Activated CD4-positive, alpha-beta T cell treated with anti-CD3 and anti-CD28 coated beads, Interleukin-2, amount 10 ng/mL, durations not matched to agents 24 days and 14 days (primary cell): ENCODE measurements around the gene SLC2A11. TPM values are rescaled to one million over a fixed set of nuclear protein-coding genes. Genes with fewer than 3 reads are reported as not detected.
"Not testable (repeated sequence)": the region's sequence is repeated elsewhere in the genome, so short reads cannot be mapped to it uniquely, and the experiment has no call there.

Source experiments
- DNase-seq: peaks from one replicate; pipeline ENCODE4 v3.0.0; 2022
- H3K27ac Mint-ChIP-seq: one replicate; pipeline ENCODE4 v1.8.0; 2022; ENCODE audit warnings: mild to moderate bottlenecking, mixed read lengths
- H3K27me3 Mint-ChIP-seq: one replicate; pipeline ENCODE4 v1.8.0; 2022; ENCODE audit warnings: mixed read lengths
- H3K36me3 Mint-ChIP-seq: one replicate; pipeline ENCODE4 v1.8.0; 2022; ENCODE audit warnings: low read depth, mild to moderate bottlenecking, mixed read lengths
- H3K4me1 Mint-ChIP-seq: one replicate; pipeline ENCODE4 v1.8.0; 2021; ENCODE audit warnings: mixed read lengths
- H3K4me3 Mint-ChIP-seq: one replicate; pipeline ENCODE4 v1.8.0; 2022; ENCODE audit warnings: mild to moderate bottlenecking, moderate library complexity, mixed read lengths
- H3K9me3 Mint-ChIP-seq: one replicate; pipeline ENCODE4 v1.8.0; 2021; ENCODE audit warnings: mixed read lengths
- intact Hi-C: fragments of 100-400 bp; cut with micrococcal nuclease; formaldehyde crosslinking; loops from one replicate; pipeline ENCODE4 v1.15.1; 2023
- total RNA-seq: library from RNA; stranded (reverse); gene quantifications from 2 replicates; pipeline ENCODE4 v1.2.3, GENCODE V29; 2022

Gene SLC2A11
- total RNA-seq, 1 donor from 2014 or later, result 8.0 TPM

- no peaks in the 10 kb centered on the region for H3K36me3 Mint-ChIP-seq
- intact Hi-C loops, result loop anchor here (5.0 to 10.0 kb wide), 2 partner anchors 220 to 303 kb away; no protein-coding TSS in a partner anchor
Measured at GRCh38 chr22:23847310-23847920, 10.3 kb upstream of the SLC2A11 start.

GRCh38 chr22:23847991-23848864 lies 9.4 kb upstream of the SLC2A11 start:
- Mint-ChIP-seq H3K4me3 (no peak overlapping the region), H3K4me1 (peaks cover 3% of the 10 kb centered on the region), H3K9me3 (no peaks in the 10 kb centered on the region), H3K27ac (peak overlapping the region; percentile 20), H3K27me3 (peaks cover 6% of the 10 kb centered on the region), H3K36me3 (no peaks in the 10 kb centered on the region)
- DNase-seq, result no peak
- intact Hi-C loops, result loop anchor here (5.0 to 10.0 kb wide), 2 partner anchors 221 to 303 kb away; no protein-coding TSS in a partner anchor

More at GRCh38 chr22:23847310-23847920, 10.3 kb upstream of the SLC2A11 start:
- DNase-seq, result no peak
- no peak overlapping the region for H3K4me3 Mint-ChIP-seq
- peaks cover 4% of the 10 kb centered on the region for H3K4me1 Mint-ChIP-seq
- no peak overlapping the region for H3K27ac Mint-ChIP-seq
- peaks cover 6% of the 10 kb centered on the region for H3K27me3 Mint-ChIP-seq
- no peaks in the 10 kb centered on the region for H3K9me3 Mint-ChIP-seq

- Mint-ChIP-seq H3K4me1 (peaks cover 3% of the 10 kb centered on the region), H3K27ac (no peak overlapping the region), H3K4me3 (peak overlapping the region; percentile 37), H3K9me3 (no peaks in the 10 kb centered on the region), H3K36me3 (no peaks in the 10 kb centered on the region), H3K27me3 (peaks cover 6% of the 10 kb centered on the region)
- DNase-seq, result peak; percentile 97
- intact Hi-C loops, result loop anchor here (5.0 to 10.0 kb wide), 2 partner anchors 222 to 305 kb away; no protein-coding TSS in a partner anchor
Measured at GRCh38 chr22:23849009-23850006, 8.4 kb upstream of the SLC2A11 start.

- Mint-ChIP-seq H3K27me3 (peaks cover 6% of the 10 kb centered on the region), H3K4me3 (no peak overlapping the region), H3K27ac (no peak overlapping the region), H3K9me3 (no peaks in the 10 kb centered on the region), H3K4me1 (peaks cover 3% of the 10 kb centered on the region), H3K36me3 (no peaks in the 10 kb centered on the region)
- DNase-seq, result no peak
- intact Hi-C loops, result no loop called here
Measured at GRCh38 chr22:23850136-23850611, 7.5 kb upstream of the SLC2A11 start.

GRCh38 chr22:23856721-23857605 lies 712 bp upstream of the SLC2A11 start:
- H3K27ac Mint-ChIP-seq, result peak overlapping the region; percentile 88
- peak overlapping the region; percentile 90 for H3K4me3 Mint-ChIP-seq
- H3K4me1 Mint-ChIP-seq, result peaks cover 22% of the 10 kb centered on the region
- no peaks in the 10 kb centered on the region for H3K9me3 Mint-ChIP-seq
- H3K27me3 Mint-ChIP-seq, result peaks cover 6% of the 10 kb centered on the region
- peak; percentile 73 for DNase-seq
- intact Hi-C loops, result loop anchor here (5.0 kb wide), 1 partner anchor 35 kb away; the partner anchor contains the start of gene MIF
- no peaks in the 10 kb centered on the region for H3K36me3 Mint-ChIP-seq

- Mint-ChIP-seq H3K36me3 (no peaks in the 10 kb centered on the region), H3K4me1 (peaks cover 24% of the 10 kb centered on the region), H3K27ac (peak overlapping the region; percentile 88), H3K9me3 (no peaks in the 10 kb centered on the region), H3K4me3 (peak overlapping the region; percentile 90), H3K27me3 (peaks cover 6% of the 10 kb centered on the region)
- DNase-seq, result no peak
- intact Hi-C loops, result loop anchor here (5.0 kb wide), 1 partner anchor 34 kb away; the partner anchor contains the start of gene MIF
Measured at GRCh38 chr22:23858484-23858815, 775 bp downstream of the SLC2A11 start.

GRCh38 chr22:23859201-23859600 lies 1.5 kb downstream of the SLC2A11 start:
- Mint-ChIP-seq H3K4me3 (peak overlapping the region; percentile 90), H3K27ac (no peak overlapping the region), H3K27me3 (peaks cover 6% of the 10 kb centered on the region), H3K36me3 (no peaks in the 10 kb centered on the region), H3K9me3 (no peaks in the 10 kb centered on the region), H3K4me1 (peaks cover 24% of the 10 kb centered on the region)
- intact Hi-C loops, result loop anchor here (5.0 kb wide), 1 partner anchor 33 kb away; the partner anchor contains the start of gene MIF
- no peak for DNase-seq

GRCh38 chr22:23860187-23860586 lies 2.5 kb downstream of the SLC2A11 start:
- intact Hi-C loops, result loop anchor here (5.0 kb wide), 1 partner anchor 97 kb away; no protein-coding TSS in a partner anchor
- not testable (repeated sequence) for DNase-seq, H3K9me3 Mint-ChIP-seq, H3K27ac Mint-ChIP-seq, H3K4me3 Mint-ChIP-seq, H3K36me3 Mint-ChIP-seq, H3K27me3 Mint-ChIP-seq
- peaks cover 24% of the 10 kb centered on the region for H3K4me1 Mint-ChIP-seq

GRCh38 chr22:23862103-23862502 lies 4.4 kb downstream of the SLC2A11 start:
- intact Hi-C loops, result loop anchor here (5.0 kb wide), 1 partner anchor 95 kb away; no protein-coding TSS in a partner anchor
- Mint-ChIP-seq H3K27ac (no peak overlapping the region), H3K27me3 (no peaks in the 10 kb centered on the region), H3K4me1 (peaks cover 18% of the 10 kb centered on the region), H3K4me3 (no peak overlapping the region), H3K36me3 (no peaks in the 10 kb centered on the region), H3K9me3 (no peaks in the 10 kb centered on the region)
- peak; percentile 86 for DNase-seq

GRCh38 chr22:23864499-23865154 lies 7.0 kb downstream of the SLC2A11 start:
- H3K36me3 Mint-ChIP-seq, DNase-seq, H3K27me3 Mint-ChIP-seq, H3K4me1 Mint-ChIP-seq, H3K9me3 Mint-ChIP-seq, H3K27ac Mint-ChIP-seq, H3K4me3 Mint-ChIP-seq: not testable (repeated sequence)
- intact Hi-C loops, result loop anchor here (5.0 kb wide), 1 partner anchor 93 kb away; no protein-coding TSS in a partner anchor

- intact Hi-C loops, result no loop called here
- Mint-ChIP-seq H3K27ac (no peak overlapping the region), H3K27me3 (no peaks in the 10 kb centered on the region), H3K36me3 (peaks cover 1% of the 10 kb centered on the region), H3K4me3 (no peak overlapping the region), H3K9me3 (no peaks in the 10 kb centered on the region), H3K4me1 (no peaks in the 10 kb centered on the region)
- DNase-seq, result no peak
Measured at GRCh38 chr22:23868580-23868979, 10.9 kb downstream of the SLC2A11 start.

GRCh38 chr22:23874871-23875270 lies 17.2 kb downstream of the SLC2A11 start:
- Mint-ChIP-seq H3K9me3 (no peaks in the 10 kb centered on the region), H3K27ac (no peak overlapping the region), H3K4me3 (no peak overlapping the region), H3K27me3 (no peaks in the 10 kb centered on the region), H3K36me3 (no peaks in the 10 kb centered on the region), H3K4me1 (no peaks in the 10 kb centered on the region)
- intact Hi-C loops, result no loop called here
- no peak for DNase-seq
